ENCODE results near the gene PXYLP1. TPM values are rescaled to one million over a fixed set of nuclear protein-coding genes. Genes with fewer than 3 reads are reported as not detected.
A peak's percentile ranks its signal among the peaks of the same experiment; 100 is the strongest.

Gene PXYLP1
- total RNA-seq, 2 donors from 2014 or later = 7.5 to 14.5 TPM

DNA sequence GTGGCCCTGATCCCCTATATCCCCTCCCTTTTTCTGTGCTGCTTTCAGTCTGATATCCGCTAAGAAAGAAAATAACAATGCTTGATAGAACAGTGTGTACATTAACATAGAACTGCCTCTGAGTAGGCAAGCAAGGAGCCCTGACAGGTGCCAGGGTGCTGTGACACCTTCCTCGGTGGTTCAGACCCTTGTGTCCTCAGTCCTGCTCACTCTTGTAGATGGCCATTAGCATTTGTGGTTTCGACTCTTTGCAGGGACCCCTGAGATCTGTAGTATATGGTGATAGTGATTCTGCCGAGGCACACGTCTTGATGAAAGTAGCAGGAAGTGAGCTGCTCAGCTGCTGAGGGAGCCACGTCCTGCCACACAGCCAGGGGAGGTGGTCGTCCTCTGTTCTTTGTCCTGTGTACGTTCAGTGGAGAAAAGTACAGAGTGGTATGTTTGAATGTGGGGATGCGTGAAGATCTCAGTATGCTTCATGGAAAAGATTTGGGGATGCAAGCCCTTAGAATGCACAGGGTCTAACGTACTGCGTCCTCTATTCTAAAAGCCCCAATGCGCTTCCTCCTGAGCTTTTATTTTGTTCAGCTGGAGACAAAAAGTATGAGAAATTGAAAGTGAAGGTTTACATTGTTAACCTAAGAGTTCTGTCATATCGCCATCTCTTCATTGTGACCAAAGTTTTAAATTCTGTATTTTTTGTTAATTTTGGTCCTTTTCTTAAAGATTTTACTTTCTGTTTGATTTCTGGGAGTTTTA is 35.4 kb downstream of the PXYLP1 start:
- DNase-seq (ENCODE audit: low spot score) = no peak
- H3K27me3 ChIP-seq = no peaks in the 10 kb centered on the region
- peaks cover 0 to 7% of the 10 kb centered on the region in 2 donors for H3K4me1 ChIP-seq
- TF ChIP-seq, protein P1, sequence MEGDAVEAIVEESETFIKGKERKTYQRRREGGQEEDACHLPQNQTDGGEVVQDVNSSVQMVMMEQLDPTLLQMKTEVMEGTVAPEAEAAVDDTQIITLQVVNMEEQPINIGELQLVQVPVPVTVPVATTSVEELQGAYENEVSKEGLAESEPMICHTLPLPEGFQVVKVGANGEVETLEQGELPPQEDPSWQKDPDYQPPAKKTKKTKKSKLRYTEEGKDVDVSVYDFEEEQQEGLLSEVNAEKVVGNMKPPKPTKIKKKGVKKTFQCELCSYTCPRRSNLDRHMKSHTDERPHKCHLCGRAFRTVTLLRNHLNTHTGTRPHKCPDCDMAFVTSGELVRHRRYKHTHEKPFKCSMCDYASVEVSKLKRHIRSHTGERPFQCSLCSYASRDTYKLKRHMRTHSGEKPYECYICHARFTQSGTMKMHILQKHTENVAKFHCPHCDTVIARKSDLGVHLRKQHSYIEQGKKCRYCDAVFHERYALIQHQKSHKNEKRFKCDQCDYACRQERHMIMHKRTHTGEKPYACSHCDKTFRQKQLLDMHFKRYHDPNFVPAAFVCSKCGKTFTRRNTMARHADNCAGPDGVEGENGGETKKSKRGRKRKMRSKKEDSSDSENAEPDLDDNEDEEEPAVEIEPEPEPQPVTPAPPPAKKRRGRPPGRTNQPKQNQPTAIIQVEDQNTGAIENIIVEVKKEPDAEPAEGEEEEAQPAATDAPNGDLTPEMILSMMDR (IDR thresholded peaks at IDR 0.05) = no peak
- H3K27ac ChIP-seq = no peak overlapping the region
- H3K4me3 ChIP-seq = peak overlapping the region in 1 of 2 donors; percentile 14
- H3K9me3 ChIP-seq = no peaks in the 10 kb centered on the region
- no peaks in the 10 kb centered on the region for H3K36me3 ChIP-seq

DNA sequence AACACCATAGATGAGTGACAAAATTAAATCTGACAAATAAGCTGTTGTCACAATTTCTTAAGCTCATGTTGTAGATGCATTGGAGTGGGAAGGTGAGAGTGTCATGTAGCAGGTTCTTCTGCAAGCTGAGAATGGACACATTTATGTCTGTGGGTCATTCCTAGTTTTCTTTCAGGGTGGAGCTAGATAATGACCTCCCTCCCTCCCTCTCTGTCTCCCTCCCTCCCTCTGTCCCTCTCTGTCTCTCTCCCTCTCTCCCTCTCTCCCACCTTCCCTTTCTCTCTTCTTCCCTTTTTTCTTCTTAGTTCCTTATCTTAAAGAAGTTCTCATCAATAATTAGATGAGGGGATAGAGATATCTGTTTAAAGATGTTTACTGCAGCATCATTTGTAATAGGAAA is 36.0 kb downstream of the PXYLP1 start:
- no peak overlapping the region for H3K4me3 ChIP-seq
- TF ChIP-seq, protein P1 (IDR thresholded peaks at IDR 0.05) = no peak
- no peak overlapping the region for H3K27ac ChIP-seq
- DNase-seq (ENCODE audit: low spot score) = no peak
- H3K9me3 ChIP-seq = no peaks in the 10 kb centered on the region
- H3K36me3 ChIP-seq = no peaks in the 10 kb centered on the region
- peaks cover 0 to 7% of the 10 kb centered on the region in 2 donors for H3K4me1 ChIP-seq
- H3K27me3 ChIP-seq = no peaks in the 10 kb centered on the region

- H3K27me3 ChIP-seq = no peaks in the 10 kb centered on the region
- no peak for DNase-seq (ENCODE audit: low spot score)
- H3K4me3 ChIP-seq = no peak overlapping the region
- peaks cover 0 to 7% of the 10 kb centered on the region in 2 donors for H3K4me1 ChIP-seq
- H3K36me3 ChIP-seq = no peaks in the 10 kb centered on the region
- no peak overlapping the region for H3K27ac ChIP-seq
- TF ChIP-seq, protein P1 (IDR thresholded peaks at IDR 0.05) = no peak
- H3K9me3 ChIP-seq = no peaks in the 10 kb centered on the region
Observed at GRCh38 chr3:141268306-141268705, 36.7 kb downstream of the PXYLP1 start.

GRCh38 chr3:141268791-141269190 is 37.2 kb downstream of the PXYLP1 start:
- no peak for DNase-seq (ENCODE audit: low spot score)
- no peak overlapping the region for H3K27ac ChIP-seq
- no peaks in the 10 kb centered on the region for H3K36me3 ChIP-seq
- H3K4me3 ChIP-seq = no peak overlapping the region
- H3K4me1 ChIP-seq = peaks cover 0 to 7% of the 10 kb centered on the region in 2 donors
- H3K9me3 ChIP-seq = no peaks in the 10 kb centered on the region
- TF ChIP-seq, protein P1 (IDR thresholded peaks at IDR 0.05) = no peak
- no peaks in the 10 kb centered on the region for H3K27me3 ChIP-seq

DNA sequence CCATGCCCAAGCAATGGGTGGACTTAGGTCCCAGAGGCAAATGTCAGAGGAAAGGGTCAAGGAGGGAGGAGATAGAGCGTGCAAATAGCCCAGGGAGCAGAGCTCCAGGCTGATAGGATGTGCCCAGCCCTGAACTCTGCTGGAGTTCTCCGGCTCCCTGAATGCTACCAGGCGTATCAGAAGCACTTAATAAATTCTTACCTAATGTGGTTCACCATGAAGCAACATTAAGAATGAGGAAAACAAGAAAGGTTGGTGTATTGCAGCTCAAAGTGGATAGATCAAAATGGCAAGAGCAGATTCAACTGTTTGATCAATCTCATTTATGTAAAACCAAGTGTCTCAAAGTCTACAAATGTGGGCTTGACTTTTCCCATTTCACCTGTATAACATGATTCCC is 38.3 kb downstream of the PXYLP1 start:
- TF ChIP-seq, protein P1 (IDR thresholded peaks at IDR 0.05) = no peak
- Histone ChIP-seq H3K4me1 (peaks cover 0 to 7% of the 10 kb centered on the region in 2 donors), H3K9me3 (no peaks in the 10 kb centered on the region), H3K27ac (no peak overlapping the region), H3K27me3 (no peaks in the 10 kb centered on the region), H3K4me3 (no peak overlapping the region), H3K36me3 (no peaks in the 10 kb centered on the region)
- no peak for DNase-seq (ENCODE audit: low spot score)
